Psoas muscle (tissue), 8 donors: ENCODE data around the gene NPTX2. TPM values are rescaled to one million over a fixed set of nuclear protein-coding genes. Genes with fewer than 3 reads are reported as not detected.

ENCODE experiments used
- ATAC-seq, 4 donors: fragments of 200-7000 bp; cut with Tn5 transposase; one replicate each; pipeline ENCODE4 v1.9.1; 2020; ENCODE audit warnings: moderate library complexity in 3 of 4, mild to moderate bottlenecking in 2 of 4
- DNase-seq, 2 donors: peaks; one replicate each; pipeline ENCODE4 v3.0.0-alpha.2; 2020
- H3K27ac ChIP-seq: fragments of 200-600 bp; one replicate; pipeline ENCODE4 v1.8.0; 2022
- H3K27me3 ChIP-seq, 3 donors: fragments of 200-600 bp in 1 of 3; one replicate each; pipeline versions ENCODE4 v1.6.1 to v1.8.0; 2013 to 2022; ENCODE audit warnings: low read length in 2 of 3, mild to moderate bottlenecking in 2 of 3, moderate library complexity in 1 of 3; ENCODE audit not compliant: insufficient read depth in 3 of 3
- H3K36me3 ChIP-seq, 2 donors: fragments of 200-600 bp in 1 of 2; one replicate each; pipeline versions ENCODE4 v1.6.1 to v1.8.0; 2013 to 2022; ENCODE audit warnings: low read depth in 1 of 2, mild to moderate bottlenecking in 1 of 2, moderate library complexity in 1 of 2; ENCODE audit not compliant: insufficient read depth in 1 of 2
- H3K4me1 ChIP-seq: fragments of 200-600 bp; one replicate; pipeline ENCODE4 v1.8.0; 2022
- H3K4me3 ChIP-seq: fragments of 200-600 bp; one replicate; pipeline ENCODE4 v1.8.0; 2022; ENCODE audit warnings: mild to moderate bottlenecking
- H3K9me3 ChIP-seq: fragments of 200-600 bp; one replicate; pipeline ENCODE4 v1.8.0; 2022
- WGBS, 3 donors: extraction: QIAGEN DNeasy Blood & Tissue Kit; methylation state at CpG; one replicate each; pipeline versions ENCODE4 v1.1.6 to v1.1.7; 2013; 5-methylcytosine and 5-hydroxymethylcytosine counted together
- intact Hi-C, 2 donors: fragments of 100-400 bp; cut with DNase I; formaldehyde crosslinking; loops; one replicate each; pipeline versions ENCODE4 v1.11.0 to v1.14.2; 2022
- polyA plus RNA-seq, 3 donors: library from polyadenylated mRNA; stranded (reverse); fragments of 200-250 nt; gene quantifications; one replicate each; pipeline ENCODE4 v1.2.3, GENCODE V29; 2013
- total RNA-seq, 4 donors: library from RNA; stranded (reverse); fragmentation: NEBNext Ultra II Directional in 2 of 4; extraction: Animal tissue kit (Norgen Biotek cat#: 25700) in 2 of 4; gene quantifications; one replicate each; pipeline versions ENCODE4 v1.2.1 to v1.2.4, GENCODE V29; 2021 to 2023
- TF ChIP-seq, protein P1 (sequence below): fragments of 200-600 bp; IDR thresholded peaks from one replicate; pipeline ENCODE4 v1.8.0; 2022; ENCODE audit warnings: antibody characterized with exemption
- donor health status: healthy with polysubstance abuse.
- donor health status: DM: no; HTN: no; CAD: no; lungs with moderate emphysema.
- donor health status: Bipolar disorder and iron deficiency.
- donor health status: healthy.
- donor health status: DM: yes; HTN: yes; CAD: no.
- donor health status: DM: no; HTN: no; CAD: no.
- donor health status: DM: no; HTN: no; CAD: no.
- donor health status: DM: yes; HTN: yes; CAD: no.

The NPTX2 gene
- total and polyA plus RNA-seq, 7 donors = 1.3 to 8.7 (median 5.3) TPM

DNA sequence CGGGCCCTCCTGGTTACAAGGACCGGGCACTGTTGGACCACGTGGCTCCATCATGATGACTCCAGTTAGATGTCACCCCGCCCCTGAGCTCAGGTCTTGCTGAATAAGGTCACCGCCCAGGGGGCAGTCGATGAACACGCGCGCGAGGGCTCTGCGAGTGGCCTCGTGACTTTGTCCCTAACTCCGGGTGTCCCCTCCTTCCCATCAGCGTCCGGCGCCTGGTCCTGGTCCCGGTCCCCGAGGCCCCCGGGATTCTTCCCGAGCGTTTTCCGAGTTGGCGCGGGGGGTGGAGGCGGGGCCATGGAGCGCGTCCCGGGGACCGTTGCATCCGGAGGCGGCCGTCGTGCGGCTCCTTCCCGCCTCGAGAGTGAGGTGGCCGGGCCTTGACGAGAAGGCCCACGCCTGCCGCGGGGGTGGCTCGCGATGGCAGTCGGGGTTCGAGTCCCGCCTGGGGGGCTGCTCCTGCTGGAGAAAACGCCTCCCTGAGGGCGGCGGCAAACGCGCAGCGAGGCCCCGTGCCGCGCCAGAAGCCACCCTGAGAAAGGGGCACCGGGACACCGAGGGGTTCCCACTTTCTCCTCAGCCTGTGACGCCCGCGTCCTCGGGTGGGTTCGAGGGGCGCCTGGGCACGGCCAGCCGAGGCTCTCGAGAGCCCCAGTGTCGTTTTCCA, 569 bp upstream of the NPTX2 start:
- DNase-seq (peak in 1 of 2 donors; percentile 58), ATAC-seq (no peak)
- Histone ChIP-seq H3K27me3 (peaks cover 3 to 51% (median 24%) of the 10 kb centered on the region in 3 donors), H3K4me1 (no peaks in the 10 kb centered on the region), H3K4me3 (peak overlapping the region; percentile 49), H3K9me3 (no peaks in the 10 kb centered on the region), H3K27ac (no peak overlapping the region), H3K36me3 (no peaks in the 10 kb centered on the region)
- intact Hi-C loops = no loop called here
- 3% methylated on average over 65 to 67 of the region's 67 CpGs for WGBS, 3 donors
- TF ChIP-seq, protein P1, sequence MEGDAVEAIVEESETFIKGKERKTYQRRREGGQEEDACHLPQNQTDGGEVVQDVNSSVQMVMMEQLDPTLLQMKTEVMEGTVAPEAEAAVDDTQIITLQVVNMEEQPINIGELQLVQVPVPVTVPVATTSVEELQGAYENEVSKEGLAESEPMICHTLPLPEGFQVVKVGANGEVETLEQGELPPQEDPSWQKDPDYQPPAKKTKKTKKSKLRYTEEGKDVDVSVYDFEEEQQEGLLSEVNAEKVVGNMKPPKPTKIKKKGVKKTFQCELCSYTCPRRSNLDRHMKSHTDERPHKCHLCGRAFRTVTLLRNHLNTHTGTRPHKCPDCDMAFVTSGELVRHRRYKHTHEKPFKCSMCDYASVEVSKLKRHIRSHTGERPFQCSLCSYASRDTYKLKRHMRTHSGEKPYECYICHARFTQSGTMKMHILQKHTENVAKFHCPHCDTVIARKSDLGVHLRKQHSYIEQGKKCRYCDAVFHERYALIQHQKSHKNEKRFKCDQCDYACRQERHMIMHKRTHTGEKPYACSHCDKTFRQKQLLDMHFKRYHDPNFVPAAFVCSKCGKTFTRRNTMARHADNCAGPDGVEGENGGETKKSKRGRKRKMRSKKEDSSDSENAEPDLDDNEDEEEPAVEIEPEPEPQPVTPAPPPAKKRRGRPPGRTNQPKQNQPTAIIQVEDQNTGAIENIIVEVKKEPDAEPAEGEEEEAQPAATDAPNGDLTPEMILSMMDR = no peak

DNA sequence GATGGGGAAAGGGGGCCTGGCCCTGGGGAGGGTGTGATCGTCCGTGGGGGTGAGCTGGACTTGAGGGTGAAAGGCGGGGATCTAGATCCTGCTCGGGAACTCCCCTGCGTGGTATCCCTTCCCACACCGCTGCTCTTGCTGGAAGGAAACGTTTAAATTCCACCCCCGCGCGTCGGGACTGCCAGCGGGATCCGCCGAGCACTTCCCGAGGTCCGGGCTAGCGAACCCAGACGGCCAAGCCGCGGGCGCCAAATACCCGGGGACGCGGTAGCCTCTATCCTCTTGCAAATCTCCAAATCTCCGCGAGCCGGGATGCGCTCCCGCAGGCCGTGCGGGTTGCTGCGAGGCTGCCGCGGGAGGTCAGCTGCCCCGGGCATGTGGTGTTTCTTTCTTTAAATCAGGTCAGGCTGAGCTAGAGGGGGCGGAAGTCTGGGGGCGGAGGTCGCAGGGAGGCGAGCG, 904 bp downstream of the NPTX2 start:
- H3K36me3 ChIP-seq = no peaks in the 10 kb centered on the region
- H3K27ac ChIP-seq = no peak overlapping the region
- intact Hi-C loops = no loop called here
- WGBS, 3 donors = 1 to 2% (median 1%) methylated on average over 35 to 40 of the region's 40 CpGs
- H3K4me3 ChIP-seq = peak overlapping the region; percentile 49
- H3K9me3 ChIP-seq = no peaks in the 10 kb centered on the region
- H3K27me3 ChIP-seq = peaks cover 3 to 59% (median 24%) of the 10 kb centered on the region in 3 donors
- DNase-seq (no peak), ATAC-seq (no peak)
- H3K4me1 ChIP-seq = no peaks in the 10 kb centered on the region
- TF ChIP-seq, protein P1 = no peak

DNA sequence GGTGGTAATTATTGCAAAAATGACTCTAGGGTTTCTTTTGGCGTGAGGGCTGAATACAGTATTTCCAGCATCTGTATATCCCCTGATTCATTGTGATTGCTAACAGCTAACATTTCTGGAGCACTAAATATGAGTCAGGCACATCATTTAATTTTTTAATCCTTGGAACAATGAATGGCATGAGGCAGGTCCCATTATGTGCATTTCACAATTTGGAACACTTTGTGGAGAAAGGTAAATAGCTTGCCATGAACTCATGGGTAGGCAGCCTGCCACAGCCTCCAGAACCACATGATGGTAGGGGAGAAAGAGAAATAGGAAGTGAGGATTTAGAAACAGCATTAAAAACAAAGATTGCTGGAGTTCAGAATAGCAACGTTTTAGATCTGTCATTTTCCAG, 1.7 kb downstream of the NPTX2 start:
- H3K27me3 ChIP-seq = peaks cover 3 to 59% (median 24%) of the 10 kb centered on the region in 3 donors
- no peaks in the 10 kb centered on the region for H3K4me1 ChIP-seq
- no peaks in the 10 kb centered on the region for H3K36me3 ChIP-seq
- TF ChIP-seq, protein P1 = no peak
- intact Hi-C loops = no loop called here
- no peak overlapping the region for H3K4me3 ChIP-seq
- no peak for DNase-seq
- no peaks in the 10 kb centered on the region for H3K9me3 ChIP-seq
- no peak overlapping the region for H3K27ac ChIP-seq
- ATAC-seq = no peak
- 11 to 13% (median 13%) methylated on average over 2 of the region's 2 CpGs for WGBS, 3 donors

DNA sequence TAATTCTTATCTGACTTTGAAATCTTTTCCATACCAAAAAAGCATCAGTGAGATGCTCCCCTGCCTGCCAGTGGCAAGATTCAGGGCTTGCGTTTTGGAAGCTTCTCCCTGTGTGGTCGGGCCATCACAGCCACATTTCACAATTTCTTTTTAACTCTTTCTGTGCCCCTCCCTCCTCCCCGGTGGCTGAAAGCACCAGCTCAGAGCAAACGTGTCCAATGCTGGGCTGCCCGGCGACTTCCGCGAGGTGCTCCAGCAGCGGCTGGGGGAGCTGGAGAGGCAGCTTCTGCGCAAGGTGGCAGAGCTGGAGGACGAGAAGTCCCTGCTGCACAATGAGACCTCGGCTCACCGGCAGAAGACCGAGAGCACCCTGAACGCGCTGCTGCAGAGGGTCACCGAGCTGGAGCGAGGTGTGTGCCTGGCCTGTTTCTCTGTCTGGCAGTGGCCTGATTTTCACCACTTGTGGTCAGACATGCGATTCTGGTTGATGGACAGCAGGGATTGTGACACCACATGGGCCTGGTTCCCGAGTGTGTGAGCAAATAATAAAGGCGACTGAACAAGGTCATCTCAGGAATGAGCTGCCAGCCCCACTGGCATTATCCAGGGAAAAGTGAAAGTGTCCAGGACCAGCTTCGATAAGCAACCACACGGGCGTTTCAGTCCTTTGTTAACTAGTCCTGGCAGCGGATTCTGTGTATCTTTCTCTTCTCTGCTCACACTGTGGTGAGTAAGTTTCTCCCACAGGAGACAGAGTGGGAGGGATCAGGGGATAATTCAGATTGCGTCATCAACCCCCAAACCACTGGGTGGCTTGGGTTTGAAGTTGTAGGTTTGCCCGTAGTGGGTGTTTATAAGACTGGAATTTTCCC, 2.6 kb downstream of the NPTX2 start:
- H3K27me3 ChIP-seq = peaks cover 3 to 56% (median 24%) of the 10 kb centered on the region in 3 donors
- H3K4me3 ChIP-seq = no peak overlapping the region
- DNase-seq (no peak), ATAC-seq (no peak)
- WGBS, 3 donors = 40 to 48% (median 44%) methylated on average over 25 to 27 of the region's 27 CpGs
- H3K36me3 ChIP-seq = no peaks in the 10 kb centered on the region
- intact Hi-C loops = no loop called here
- TF ChIP-seq, protein P1 = no peak
- H3K27ac ChIP-seq = no peak overlapping the region
- no peaks in the 10 kb centered on the region for H3K4me1 ChIP-seq
- H3K9me3 ChIP-seq = no peaks in the 10 kb centered on the region
